SU-DHL-6 (cell line): ENCODE results near the gene RFWD3.
A peak's percentile ranks its signal among the peaks of the same experiment; 100 is the strongest.

Source experiments
- H2AFZ ChIP-seq: fragments of 200-600 bp; sonication (generic); 2 replicates; pipeline ENCODE4 v1.6.1; 2014; ENCODE audit warnings: low read depth, mild to moderate bottlenecking, moderate library complexity, mixed read lengths, antibody characterized with exemption, low read length; ENCODE audit not compliant: severe bottlenecking
- H3F3A ChIP-seq: fragments of 200-600 bp; shearing (Covaris generic); 2 replicates; pipeline ENCODE4 v1.6.0; 2016; ENCODE audit warnings: antibody characterized with exemption, mild to moderate bottlenecking; ENCODE audit not compliant: insufficient read depth
- H3K27ac ChIP-seq: fragments of 200-600 bp; sonication (generic); 2 replicates; pipeline ENCODE4 v1.5.1; 2016; ENCODE audit warnings: low read depth, mild to moderate bottlenecking, low read length, moderate library complexity, mixed read lengths
- H3K27me3 ChIP-seq: fragments of 200-600 bp; sonication (generic), shearing (Covaris generic); 2 replicates; pipeline ENCODE4 v1.6.0; 2014; ENCODE audit warnings: mild to moderate bottlenecking, low read length
- H3K36me3 ChIP-seq: fragments of 200-600 bp; sonication (generic); 2 replicates; pipeline ENCODE4 v1.6.1; 2014; ENCODE audit warnings: mild to moderate bottlenecking, low read length, mixed read lengths
- H3K4me2 ChIP-seq: fragments of 300-600, 200-600 bp; shearing (Covaris generic), sonication (generic); 2 replicates; pipeline ENCODE4 v1.6.0; 2014; ENCODE audit warnings: low read length, low read depth, mild to moderate bottlenecking; ENCODE audit not compliant: poor library complexity, severe bottlenecking
- H3K4me3 ChIP-seq: fragments of 200-600 bp; sonication (generic); 2 replicates; pipeline ENCODE4 v1.5.1; 2014; ENCODE audit warnings: antibody characterized with exemption, low read length, mild to moderate bottlenecking, mixed read lengths; ENCODE audit not compliant: insufficient read depth, poor library complexity, severe bottlenecking
- H3K79me2 ChIP-seq: fragments of 200-600 bp; sonication (generic); 2 replicates; pipeline ENCODE4 v1.6.1; 2014; ENCODE audit warnings: mild to moderate bottlenecking, low read length, moderate library complexity; ENCODE audit not compliant: insufficient read depth
- H3K9ac ChIP-seq: fragments of 200-600 bp; sonication (generic); 2 replicates; pipeline ENCODE4 v1.7.0; 2014; ENCODE audit warnings: mild to moderate bottlenecking, low read length
- H3K9me2 ChIP-seq: fragments of 200-600 bp; sonication (generic); replicated peaks from 2 replicates; pipeline ENCODE4 v1.6.1; 2014; ENCODE audit warnings: low read length; ENCODE audit not compliant: insufficient read depth
- H3K9me3 ChIP-seq: fragments of 200-600 bp; sonication (generic); 2 replicates; pipeline ENCODE4 v1.6.1; 2014; ENCODE audit warnings: low read length, mixed read lengths; ENCODE audit not compliant: insufficient read depth
- H4K20me1 ChIP-seq: fragments of 200-600 bp; sonication (generic); 2 replicates; pipeline ENCODE4 v1.6.1; 2014; ENCODE audit warnings: low read depth, mild to moderate bottlenecking, antibody characterized with exemption, low read length, moderate library complexity, mixed read lengths
- CTCF ChIP-seq: fragments of 200-600 bp; sonication (generic); IDR thresholded peaks from one replicate; pipeline ENCODE4 v1.5.1; 2017; ENCODE audit warnings: antibody characterized with exemption, mild to moderate bottlenecking, low read length, moderate library complexity; ENCODE audit not compliant: insufficient read depth, poor library complexity, severe bottlenecking
- EZH2phosphoT487 ChIP-seq: fragments of 200-600 bp; sonication (generic), shearing (Covaris generic); conservative IDR thresholded peaks from 2 replicates; pipeline ENCODE4 v1.6.1; 2018; ENCODE audit warnings: mild to moderate bottlenecking, antibody characterized with exemption, low read length, moderate library complexity, mixed read lengths

RFWD3 gene

GRCh38 chr16:74603848-74604247, 62.8 kb downstream of the RFWD3 start:
- Histone ChIP-seq H3K27ac (no peak overlapping the region), H4K20me1 (peaks cover 4% of the 10 kb centered on the region; the same call in 1 of the 2 replicates), H3F3A (peaks cover 9% of the 10 kb centered on the region; the same call in 1 of the 2 replicates), H3K36me3 (no peaks in the 10 kb centered on the region), H2AFZ (no peak overlapping the region), H3K27me3 (no peaks in the 10 kb centered on the region), H3K9me3 (no peaks in the 10 kb centered on the region), H3K79me2 (peaks cover 57% of the 10 kb centered on the region), H3K9ac (no peak overlapping the region), H3K4me3 (no peak overlapping the region), H3K4me2 (no peak overlapping the region), H3K9me2 (no peaks in the 10 kb centered on the region)
- TF ChIP-seq CTCF (no peak), EZH2phosphoT487 (no peak)

- TF ChIP-seq EZH2phosphoT487: no peak
- TF ChIP-seq CTCF: no peak
- peak overlapping the region; percentile 2 for H3K4me2 ChIP-seq
- H3K27me3 ChIP-seq: no peaks in the 10 kb centered on the region
- H4K20me1 ChIP-seq: peaks cover 4% of the 10 kb centered on the region; the same call in 1 of the 2 replicates
- peaks cover 4% of the 10 kb centered on the region; the same call in 1 of the 2 replicates for H3F3A ChIP-seq
- no peaks in the 10 kb centered on the region for H3K36me3 ChIP-seq
- H3K9ac ChIP-seq: no peak overlapping the region
- H3K9me3 ChIP-seq: no peaks in the 10 kb centered on the region
- H3K27ac ChIP-seq: no peak overlapping the region
- H3K4me3 ChIP-seq: no peak overlapping the region
- H3K79me2 ChIP-seq: peaks cover 57% of the 10 kb centered on the region
- H3K9me2 ChIP-seq: no peaks in the 10 kb centered on the region
- no peak overlapping the region for H2AFZ ChIP-seq
Measured at GRCh38 chr16:74601126-74601871, 65.4 kb downstream of the RFWD3 start.

- Histone ChIP-seq H3K27me3 (no peaks in the 10 kb centered on the region), H3K9me3 (no peaks in the 10 kb centered on the region), H3K36me3 (no peaks in the 10 kb centered on the region), H3K79me2 (peaks cover 39% of the 10 kb centered on the region), H4K20me1 (peaks cover 4% of the 10 kb centered on the region; the same call in 1 of the 2 replicates), H3K27ac (no peak overlapping the region), H3K4me2 (no peak overlapping the region), H3K9me2 (no peaks in the 10 kb centered on the region), H3F3A (no peaks in the 10 kb centered on the region; the same call in 1 of the 2 replicates), H3K9ac (no peak overlapping the region), H3K4me3 (no peak overlapping the region), H2AFZ (no peak overlapping the region)
- TF ChIP-seq CTCF (no peak), EZH2phosphoT487 (no peak)
Measured at GRCh38 chr16:74596586-74596985, 70.1 kb downstream of the RFWD3 start.
